CD4-positive, alpha-beta T cell (primary cell): ENCODE results near the gene MAB21L1. TPM values are rescaled to one million over a fixed set of nuclear protein-coding genes. Genes with fewer than 3 reads are reported as not detected.

Source experiments
- ATAC-seq: fragments of 200-7000 bp; cut with Tn5 transposase; one replicate; pipeline ENCODE4 v1.10.0; 2022; ENCODE audit warnings: mild to moderate bottlenecking; ENCODE audit not compliant: poor library complexity
- CTCF ChIA-PET: fragments of 350-600 bp; sonication (Branson Sonifier 250); formaldehyde crosslinking; loops from one replicate; lab custom pipeline; 2021; ENCODE audit warnings: antibody characterized with exemption, inconsistent platforms; lab: Charles Lee
- POLR2A ChIA-PET: fragments of 350-600 bp; sonication (Branson Sonifier 250); formaldehyde crosslinking; loops from one replicate; lab custom pipeline; 2021; ENCODE audit warnings: antibody characterized with exemption, inconsistent platforms; lab: Charles Lee
- DNase-seq, 14 experiments: peaks; one replicate each; pipeline ENCODE4 v3.0.0-alpha.2; 2013 to 2020; ENCODE audit warnings: mixed read lengths in 2 of 14
- H3K27ac ChIP-seq, 2 donors: one replicate each; pipeline versions ENCODE4 v1.5.1 to v1.7.0; 2013; ENCODE audit warnings: low read length in 2 of 2, low read depth in 1 of 2, mild to moderate bottlenecking in 1 of 2
- H3K27me3 ChIP-seq, 2 experiments: 1 replicate in 1 of 2; 2 replicates in 1 of 2; pipeline versions ENCODE4 v1.6.1 to v1.7.0; 2013; ENCODE audit warnings: low read length in 2 of 2, control low read depth in 1 of 2, mild to moderate bottlenecking in 1 of 2, moderate library complexity in 1 of 2; ENCODE audit not compliant: insufficient read depth in 2 of 2, control insufficient read depth in 1 of 2
- H3K36me3 ChIP-seq: one replicate; pipeline ENCODE4 v1.6.1; 2013; ENCODE audit warnings: low read length, control low read depth; ENCODE audit not compliant: insufficient read depth
- H3K4me1 ChIP-seq: one replicate; pipeline ENCODE4 v1.6.1; 2013; ENCODE audit warnings: low read length, control low read depth; ENCODE audit not compliant: insufficient read depth
- H3K4me3 ChIP-seq: one replicate; pipeline ENCODE4 v1.5.1; 2013; ENCODE audit warnings: mild to moderate bottlenecking, low read length, moderate library complexity
- H3K9me3 ChIP-seq, 2 experiments: 1 replicate in 1 of 2; 2 replicates in 1 of 2; pipeline versions ENCODE4 v1.6.1 to v1.7.0; 2013; ENCODE audit warnings: low read length in 2 of 2, mild to moderate bottlenecking in 2 of 2, control low read depth in 1 of 2, moderate library complexity in 1 of 2; ENCODE audit not compliant: control insufficient read depth in 1 of 2, insufficient read depth in 1 of 2
- H3K27ac Mint-ChIP-seq: one replicate; pipeline ENCODE4 v1.8.0; 2020; ENCODE audit warnings: mixed read lengths
- H3K27me3 Mint-ChIP-seq: one replicate; pipeline ENCODE4 v1.8.0; 2021; ENCODE audit warnings: mixed read lengths
- H3K36me3 Mint-ChIP-seq: one replicate; pipeline ENCODE4 v1.8.0; 2021; ENCODE audit warnings: low read depth, mixed read lengths
- H3K4me1 Mint-ChIP-seq: one replicate; pipeline ENCODE4 v1.8.0; 2021; ENCODE audit warnings: low read depth, mixed read lengths
- H3K4me3 Mint-ChIP-seq: one replicate; pipeline ENCODE4 v1.8.0; 2020; ENCODE audit warnings: mild to moderate bottlenecking, mixed read lengths
- H3K9me3 Mint-ChIP-seq: one replicate; pipeline ENCODE4 v1.8.0; 2020; ENCODE audit warnings: mixed read lengths
- intact Hi-C, 2 experiments: fragments of 100-400 bp; cut with DNase I in 1 of 2; cut with micrococcal nuclease in 1 of 2; formaldehyde crosslinking; loops; one replicate each; pipeline versions ENCODE4 v1.15.1 to v1.9.0; 2023 to 2025; cut with DNase I, micrococcal nuclease
- total RNA-seq, 174 experiments: library from RNA in 2 of 174; stranded (reverse) in 2 of 174; gene quantifications; one replicate each; pipeline ENCODE4 v1.2.3 and lab custom pipeline; 2021 to 2026
- TF ChIP-seq, protein P1 (sequence below): fragments of 200-600 bp; IDR thresholded peaks from one replicate; pipeline ENCODE4 v1.8.0; 2022; ENCODE audit warnings: antibody characterized with exemption, mild to moderate bottlenecking

Gene MAB21L1
- total RNA-seq, 2 experiments from 2014 or later = not detected

DNA sequence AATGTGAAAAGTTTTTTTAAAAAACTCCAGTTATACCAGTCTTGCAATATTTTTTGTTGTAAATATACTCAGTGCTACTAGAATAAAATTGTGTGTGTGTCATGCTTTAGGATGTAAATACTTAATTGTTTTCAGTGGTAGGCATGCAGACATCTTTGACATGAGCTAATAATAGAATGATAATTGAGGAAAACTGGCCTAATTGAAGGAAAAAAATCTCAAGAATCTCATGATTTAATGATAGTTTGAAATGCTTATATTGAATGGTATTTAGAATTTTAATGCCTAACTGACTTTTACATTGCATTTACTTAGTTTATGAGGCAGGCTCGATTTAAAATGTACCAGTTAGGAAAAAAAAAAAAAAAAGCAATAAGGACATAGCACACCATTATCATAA lies 3.2 kb upstream of the MAB21L1 start:
- ChIA-PET POLR2A (no interaction called here), CTCF (no interaction called here)
- intact Hi-C loops = no loop called here
- TF ChIP-seq, protein P1, sequence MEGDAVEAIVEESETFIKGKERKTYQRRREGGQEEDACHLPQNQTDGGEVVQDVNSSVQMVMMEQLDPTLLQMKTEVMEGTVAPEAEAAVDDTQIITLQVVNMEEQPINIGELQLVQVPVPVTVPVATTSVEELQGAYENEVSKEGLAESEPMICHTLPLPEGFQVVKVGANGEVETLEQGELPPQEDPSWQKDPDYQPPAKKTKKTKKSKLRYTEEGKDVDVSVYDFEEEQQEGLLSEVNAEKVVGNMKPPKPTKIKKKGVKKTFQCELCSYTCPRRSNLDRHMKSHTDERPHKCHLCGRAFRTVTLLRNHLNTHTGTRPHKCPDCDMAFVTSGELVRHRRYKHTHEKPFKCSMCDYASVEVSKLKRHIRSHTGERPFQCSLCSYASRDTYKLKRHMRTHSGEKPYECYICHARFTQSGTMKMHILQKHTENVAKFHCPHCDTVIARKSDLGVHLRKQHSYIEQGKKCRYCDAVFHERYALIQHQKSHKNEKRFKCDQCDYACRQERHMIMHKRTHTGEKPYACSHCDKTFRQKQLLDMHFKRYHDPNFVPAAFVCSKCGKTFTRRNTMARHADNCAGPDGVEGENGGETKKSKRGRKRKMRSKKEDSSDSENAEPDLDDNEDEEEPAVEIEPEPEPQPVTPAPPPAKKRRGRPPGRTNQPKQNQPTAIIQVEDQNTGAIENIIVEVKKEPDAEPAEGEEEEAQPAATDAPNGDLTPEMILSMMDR = no peak
- Histone ChIP-seq H3K9me3 (peaks cover 8 to 29% of the 10 kb centered on the region in 2 experiments), H3K4me3 (no peak overlapping the region), H3K27me3 (peaks cover 40 to 45% of the 10 kb centered on the region in 2 experiments), H3K36me3 (no peaks in the 10 kb centered on the region), H3K4me1 (peaks cover 18% of the 10 kb centered on the region), H3K27ac (no peak overlapping the region)
- peaks cover 49% of the 10 kb centered on the region for H3K27me3 Mint-ChIP-seq
- H3K4me1 Mint-ChIP-seq = peaks cover 20% of the 10 kb centered on the region
- H3K9me3 Mint-ChIP-seq = no peaks in the 10 kb centered on the region
- H3K4me3 Mint-ChIP-seq = no peak overlapping the region
- no peak overlapping the region for H3K27ac Mint-ChIP-seq
- no peak for DNase-seq
- H3K36me3 Mint-ChIP-seq = peaks cover 4% of the 10 kb centered on the region
- no peak for ATAC-seq

DNA sequence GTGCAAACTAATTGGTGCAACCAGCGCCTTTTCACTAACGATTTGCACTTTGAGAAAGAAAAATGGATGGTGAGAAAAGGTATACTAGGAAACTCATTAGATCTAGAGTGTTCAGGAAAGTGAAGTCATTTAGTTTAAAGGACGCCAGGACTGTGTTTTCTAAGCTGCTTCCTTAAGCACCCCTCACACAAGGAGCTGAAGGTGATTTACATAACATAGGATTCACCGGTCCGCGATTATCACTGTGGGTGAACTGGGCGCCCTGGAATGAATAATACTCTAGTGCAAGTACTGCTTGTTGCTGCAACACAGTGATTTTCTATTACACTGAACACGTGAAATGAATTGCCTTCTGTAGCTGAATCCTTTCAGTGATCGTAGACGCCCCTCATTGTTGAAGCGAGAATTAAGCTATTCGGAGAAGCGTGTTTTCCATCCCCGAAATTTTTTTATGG lies 2.6 kb upstream of the MAB21L1 start:
- H3K27me3 ChIP-seq = peaks cover 42 to 50% of the 10 kb centered on the region in 2 experiments
- H3K4me3 ChIP-seq = no peak overlapping the region
- Mint-ChIP-seq H3K36me3 (peaks cover 4% of the 10 kb centered on the region), H3K9me3 (no peaks in the 10 kb centered on the region), H3K4me1 (peaks cover 24% of the 10 kb centered on the region), H3K27ac (no peak overlapping the region), H3K27me3 (peaks cover 53% of the 10 kb centered on the region), H3K4me3 (no peak overlapping the region)
- ATAC-seq (no peak), DNase-seq (no peak)
- intact Hi-C loops = no loop called here
- peaks cover 18% of the 10 kb centered on the region for H3K4me1 ChIP-seq
- ChIA-PET POLR2A (no interaction called here), CTCF (no interaction called here)
- H3K36me3 ChIP-seq = no peaks in the 10 kb centered on the region
- peaks cover 8 to 29% of the 10 kb centered on the region in 2 experiments for H3K9me3 ChIP-seq
- no peak overlapping the region for H3K27ac ChIP-seq
- TF ChIP-seq, protein P1 = no peak

DNA sequence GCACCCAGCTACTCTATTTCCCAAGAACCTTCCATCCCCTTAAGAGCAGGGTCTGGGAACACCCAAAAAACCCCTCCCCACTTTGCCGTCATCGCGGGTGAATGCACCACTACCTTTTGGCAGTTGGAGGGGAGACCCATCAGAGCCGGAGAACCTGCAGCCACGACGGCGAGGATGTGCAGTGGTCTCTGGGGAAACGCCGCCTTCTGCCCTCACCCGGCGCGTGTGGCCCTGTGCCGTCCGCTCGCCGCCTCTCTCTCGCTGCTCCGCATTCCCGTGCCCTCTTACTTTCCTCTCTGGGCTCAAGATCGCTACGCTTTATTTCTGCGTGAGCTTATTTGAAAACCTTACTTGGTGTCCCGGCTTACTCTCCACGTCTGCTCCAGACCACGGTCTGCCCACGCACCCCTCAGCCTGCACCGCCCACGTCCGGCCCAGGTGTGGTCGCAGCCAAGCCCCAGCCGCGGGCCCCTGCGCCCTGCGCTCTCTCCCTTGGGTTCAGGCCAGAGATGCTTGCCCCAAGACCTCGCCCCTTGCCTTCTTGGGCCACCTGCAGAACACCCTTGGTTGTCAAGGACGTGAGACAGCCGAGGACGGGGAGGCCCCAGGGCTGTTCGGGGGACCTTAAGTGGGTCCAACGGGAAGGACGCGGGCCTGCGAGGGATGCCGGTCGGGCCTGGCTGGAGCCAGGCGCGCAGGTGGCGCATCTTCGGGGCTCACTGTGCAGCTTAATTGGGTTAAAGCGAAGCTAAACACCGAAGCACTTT lies 2.0 kb upstream of the MAB21L1 start:
- H3K27ac ChIP-seq = no peak overlapping the region
- H3K36me3 ChIP-seq = no peaks in the 10 kb centered on the region
- no peak for DNase-seq
- no peak for ATAC-seq
- Mint-ChIP-seq H3K9me3 (no peaks in the 10 kb centered on the region), H3K27me3 (peaks cover 58% of the 10 kb centered on the region), H3K36me3 (peaks cover 4% of the 10 kb centered on the region), H3K27ac (no peak overlapping the region), H3K4me1 (peaks cover 24% of the 10 kb centered on the region), H3K4me3 (no peak overlapping the region)
- peaks cover 18% of the 10 kb centered on the region for H3K4me1 ChIP-seq
- TF ChIP-seq, protein P1 = no peak
- H3K27me3 ChIP-seq = peaks cover 42 to 56% of the 10 kb centered on the region in 2 experiments
- no peak overlapping the region for H3K4me3 ChIP-seq
- intact Hi-C loops = no loop called here
- ChIA-PET POLR2A (interaction anchor here (0.6 kb wide), 1 partner anchor 32 kb away, joined by 3 read pairs; no protein-coding TSS in a partner anchor), CTCF (no interaction called here)
- peaks cover 8 to 29% of the 10 kb centered on the region in 2 experiments for H3K9me3 ChIP-seq
